GM18511 (cell line): ENCODE measurements around the gene MORN1.

Experiments
- ATAC-seq: cut with Tn5 transposase; IDR thresholded peaks from one replicate; pipeline ENCODE4 v1.9.1; 2021; ENCODE audit warnings: mild to moderate bottlenecking, moderate library complexity; ENCODE audit not compliant: unreplicated experiment

Gene MORN1

GRCh38 chr1:2388004-2388913 is 3.1 kb downstream of the MORN1 start:
- no peak for ATAC-seq

GRCh38 chr1:2386636-2387611 is 4.4 kb downstream of the MORN1 start:
- ATAC-seq: no peak

- ATAC-seq: no peak
Observed at GRCh38 chr1:2385606-2386280, 5.6 kb downstream of the MORN1 start.

GRCh38 chr1:2384941-2385481 is 6.3 kb downstream of the MORN1 start:
- ATAC-seq: no peak

- no peak for ATAC-seq
Observed at GRCh38 chr1:2384130-2384860, 7.1 kb downstream of the MORN1 start.

GRCh38 chr1:2383576-2383975 is 7.8 kb downstream of the MORN1 start:
- ATAC-seq: no peak

- ATAC-seq: no peak
Observed at GRCh38 chr1:2382621-2383361, 8.6 kb downstream of the MORN1 start.

- no peak for ATAC-seq
Observed at GRCh38 chr1:2381741-2382620, 9.4 kb downstream of the MORN1 start.

GRCh38 chr1:2380816-2381591 is 10.3 kb downstream of the MORN1 start:
- no peak for ATAC-seq

GRCh38 chr1:2379733-2380404 is 11.5 kb downstream of the MORN1 start:
- no peak for ATAC-seq

GRCh38 chr1:2378956-2379732 is 12.2 kb downstream of the MORN1 start:
- no peak for ATAC-seq

- ATAC-seq: no peak
Observed at GRCh38 chr1:2378441-2378851, 12.9 kb downstream of the MORN1 start.

- no peak for ATAC-seq
Observed at GRCh38 chr1:2377751-2378440, 13.5 kb downstream of the MORN1 start.

- no peak for ATAC-seq
Observed at GRCh38 chr1:2376931-2377672, 14.3 kb downstream of the MORN1 start.

GRCh38 chr1:2376261-2376741 is 15.1 kb downstream of the MORN1 start:
- ATAC-seq: no peak
